Body of pancreas (tissue), 4 donors: ENCODE data around the gene HTT.

Source experiments
- CTCF ChIP-seq, 7 experiments: fragments of 450-650 bp in 4 of 7; fragments of 200-600 bp in 3 of 7; sonication (generic) in 3 of 7; IDR thresholded peaks; one replicate each; pipeline ENCODE4 v1.5.1; 2016 to 2019; ENCODE audit warnings: antibody characterized with exemption in 7 of 7
- POLR2A ChIP-seq, 3 donors: fragments of 450-650 bp; IDR thresholded peaks; one replicate each; pipeline ENCODE4 v1.6.1; 2016; ENCODE audit warnings: antibody characterized with exemption in 3 of 3, mild to moderate bottlenecking in 2 of 3

GRCh38 chr4:3225071-3225850 is 150.8 kb downstream of the HTT start:
- TF ChIP-seq CTCF (IDR thresholded peaks at IDR 0.05) (no peak), POLR2A (IDR thresholded peaks at IDR 0.05) (no peak)
